SJSA1 (cell line): Measurements from ENCODE around the gene COBL. TPM values are rescaled to one million over a fixed set of nuclear protein-coding genes. Genes with fewer than 3 reads are reported as not detected.

ENCODE experiments used
- DNase-seq, 2 experiments: peaks; one replicate each; pipeline ENCODE4 v3.0.0-alpha.2; 2015 to 2020; ENCODE audit warnings: low spot score in 2 of 2, low read depth in 1 of 2
- H3K27ac ChIP-seq: fragments of 250-450 bp; sonication (Bioruptor Pico); 2 replicates; pipeline ENCODE4 v1.5.1; 2020; ENCODE audit warnings: mild to moderate bottlenecking, moderate library complexity
- H3K27me3 ChIP-seq: fragments of 250-450 bp; sonication (Bioruptor Pico); replicated peaks from 2 replicates; pipeline ENCODE4 v1.5.1; 2020; ENCODE audit warnings: mild to moderate bottlenecking, moderate library complexity
- H3K36me3 ChIP-seq: fragments of 250-450 bp; sonication (Bioruptor Pico); 2 replicates; pipeline ENCODE4 v1.5.1; 2020; ENCODE audit warnings: mild to moderate bottlenecking
- H3K4me1 ChIP-seq: fragments of 250-450 bp; sonication (Bioruptor Pico); replicated peaks from 2 replicates; pipeline ENCODE4 v1.6.1; 2021; ENCODE audit warnings: mild to moderate bottlenecking
- H3K4me3 ChIP-seq: fragments of 250-450 bp; sonication (Bioruptor Pico); 2 replicates; pipeline ENCODE4 v1.5.1; 2020; ENCODE audit warnings: mild to moderate bottlenecking
- H3K9me3 ChIP-seq: fragments of 250-450 bp; sonication (Bioruptor Pico); replicated peaks from 2 replicates; pipeline ENCODE4 v1.5.1; 2020; ENCODE audit warnings: mild to moderate bottlenecking
- total RNA-seq: library from RNA; depleted of rRNA; stranded (reverse); fragments of >200 nt; shearing (Covaris generic); gene quantifications from 2 replicates; pipeline ENCODE4 v1.2.3, GENCODE V29; 2014

Gene COBL
- total RNA-seq, 1 experiment from 2014 or later: not detected

DNA sequence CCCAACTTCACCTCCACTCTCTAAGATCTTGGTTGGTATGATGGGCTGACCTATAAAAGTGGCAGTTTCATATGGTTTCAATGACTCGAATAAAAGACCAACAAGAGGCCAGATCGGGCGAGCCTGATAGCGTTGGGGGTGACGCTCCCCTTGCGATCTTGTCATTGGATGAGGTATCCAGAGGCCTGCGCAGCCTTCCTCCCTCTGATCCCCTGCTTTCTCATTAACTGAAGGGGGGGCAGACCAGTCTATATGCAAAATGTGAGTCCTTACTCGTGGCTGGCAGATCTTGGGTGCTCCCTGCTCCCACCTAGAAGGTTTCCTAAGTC lies 937 bp upstream of the COBL start:
- no peaks in the 10 kb centered on the region for H3K4me1 ChIP-seq
- no peaks in the 10 kb centered on the region for H3K9me3 ChIP-seq
- H3K36me3 ChIP-seq: no peaks in the 10 kb centered on the region
- H3K4me3 ChIP-seq: no peak overlapping the region
- peaks cover 17% of the 10 kb centered on the region for H3K27me3 ChIP-seq
- H3K27ac ChIP-seq: no peak overlapping the region
- no peak for DNase-seq

DNA sequence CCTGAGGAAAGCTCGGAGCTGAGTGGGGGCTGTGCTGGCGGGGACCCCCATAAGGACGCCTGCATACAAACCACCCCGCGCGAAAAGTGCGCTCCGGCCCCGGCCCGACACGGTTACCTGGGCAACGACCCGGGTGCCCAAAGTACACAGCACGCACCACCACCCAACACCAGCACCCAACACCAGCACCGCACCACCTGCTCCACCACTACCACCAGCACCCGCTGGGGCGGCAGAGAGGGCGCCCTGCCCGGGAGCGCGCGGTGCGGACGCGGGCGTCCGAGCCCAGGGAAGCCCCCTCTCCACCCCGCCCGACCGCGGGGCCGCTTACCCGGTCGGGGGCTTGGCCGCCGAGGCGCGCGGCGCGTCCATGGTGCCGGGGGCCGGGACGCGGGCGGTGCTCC lies 345 bp downstream of the COBL start:
- Histone ChIP-seq H3K36me3 (no peaks in the 10 kb centered on the region), H3K4me1 (no peaks in the 10 kb centered on the region), H3K9me3 (no peaks in the 10 kb centered on the region), H3K27ac (no peak overlapping the region), H3K27me3 (peaks cover 17% of the 10 kb centered on the region), H3K4me3 (no peak overlapping the region)
- DNase-seq: no peak

DNA sequence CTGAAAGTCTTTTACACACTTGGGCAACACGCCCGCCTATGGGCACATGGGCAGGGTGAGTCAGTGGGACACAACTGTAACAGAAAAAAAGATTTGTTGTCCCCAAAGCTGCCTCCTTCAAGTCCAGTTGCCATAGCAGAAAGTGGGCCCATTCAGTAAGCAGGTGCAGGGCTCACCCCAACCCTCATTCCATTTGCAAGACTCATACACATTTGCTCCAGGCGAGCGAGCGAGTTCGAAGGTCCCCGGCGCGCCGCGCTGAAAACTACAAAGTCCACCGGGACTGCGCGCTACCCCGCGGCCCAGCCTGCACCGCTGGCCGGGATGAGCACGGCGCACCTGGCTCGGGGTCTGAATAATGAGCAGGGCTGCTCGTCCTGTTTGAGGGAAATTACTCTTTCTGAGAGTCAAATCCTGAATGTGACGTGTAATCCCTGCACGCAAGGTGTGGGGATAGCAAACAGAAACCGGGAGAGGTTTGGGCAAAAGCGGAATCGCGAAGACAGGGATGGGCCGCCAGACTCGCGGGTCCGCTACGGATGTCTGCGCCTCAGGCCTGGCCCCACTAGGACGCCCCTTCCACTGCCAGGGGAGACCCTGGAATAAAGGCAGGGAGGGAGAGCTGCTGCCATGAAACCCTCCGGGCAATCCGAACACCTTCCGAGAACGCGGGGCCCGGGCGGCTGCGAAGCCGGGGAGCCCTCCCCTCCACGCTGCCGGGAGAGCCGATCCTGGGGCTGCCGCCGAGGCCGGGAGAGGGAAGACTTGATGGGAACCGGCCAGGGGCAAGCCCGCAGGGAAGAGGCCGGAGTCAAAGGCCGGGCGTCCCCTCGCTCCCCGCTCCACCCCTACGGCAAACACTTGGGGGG lies 982 bp downstream of the COBL start:
- no peak overlapping the region for H3K4me3 ChIP-seq
- H3K9me3 ChIP-seq: no peaks in the 10 kb centered on the region
- H3K27me3 ChIP-seq: peaks cover 17% of the 10 kb centered on the region
- H3K4me1 ChIP-seq: no peaks in the 10 kb centered on the region
- no peak for DNase-seq
- no peaks in the 10 kb centered on the region for H3K36me3 ChIP-seq
- no peak overlapping the region for H3K27ac ChIP-seq

DNA sequence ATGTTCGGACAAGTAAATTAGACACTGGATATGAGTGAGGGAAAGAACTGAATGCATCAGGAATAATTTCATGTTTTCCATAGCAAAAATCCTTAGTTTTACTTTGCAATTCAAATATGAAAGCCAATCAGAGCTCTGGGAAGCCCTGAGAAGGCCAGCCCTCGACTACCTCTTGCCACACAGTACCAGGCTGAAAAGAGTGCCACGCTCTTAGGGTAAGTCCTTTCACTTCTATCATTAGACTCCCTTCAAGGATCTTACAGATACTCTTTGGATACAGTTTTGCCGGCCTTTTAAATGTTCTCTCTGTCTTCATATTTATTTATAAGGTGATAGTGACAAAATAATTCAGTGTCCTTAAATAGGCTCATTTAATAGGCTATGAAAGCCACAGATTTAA lies 1.9 kb downstream of the COBL start:
- no peak overlapping the region for H3K27ac ChIP-seq
- no peaks in the 10 kb centered on the region for H3K4me1 ChIP-seq
- H3K27me3 ChIP-seq: peaks cover 17% of the 10 kb centered on the region
- H3K36me3 ChIP-seq: no peaks in the 10 kb centered on the region
- H3K4me3 ChIP-seq: no peak overlapping the region
- DNase-seq: no peak
- H3K9me3 ChIP-seq: no peaks in the 10 kb centered on the region

DNA sequence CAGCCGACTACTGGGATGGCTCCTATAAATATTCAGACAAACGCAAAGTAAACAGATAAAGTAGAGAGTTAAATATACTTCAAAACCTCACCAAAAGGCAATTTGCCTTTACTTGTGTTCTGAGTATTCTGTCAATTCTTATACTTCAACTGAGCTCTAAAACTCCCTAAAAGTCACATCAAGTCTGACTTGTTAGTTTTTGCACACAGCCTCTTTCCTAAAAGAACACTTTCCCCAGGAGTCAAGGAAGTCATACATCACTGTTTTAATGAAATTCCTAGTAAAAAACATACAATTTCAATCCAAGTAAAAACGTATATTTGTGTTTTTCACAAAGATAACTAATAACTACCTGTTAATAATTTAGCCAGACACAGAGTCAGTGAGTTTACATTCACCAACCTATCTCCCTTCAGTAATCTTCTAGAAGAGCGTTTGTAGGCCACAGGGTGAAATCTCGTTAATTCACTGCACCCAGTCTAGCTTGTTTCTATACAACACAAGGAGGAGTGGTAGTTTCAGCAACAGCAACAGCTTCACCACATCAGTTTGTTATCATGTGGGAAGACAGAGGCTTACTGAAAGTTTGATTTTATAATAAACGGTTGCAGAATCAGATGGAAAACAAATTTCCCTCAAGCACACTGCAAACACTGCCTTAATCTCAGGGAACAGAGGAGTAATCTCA lies 2.7 kb downstream of the COBL start:
- Histone ChIP-seq H3K27me3 (peaks cover 17% of the 10 kb centered on the region), H3K27ac (no peak overlapping the region), H3K4me3 (no peak overlapping the region), H3K4me1 (no peaks in the 10 kb centered on the region), H3K9me3 (no peaks in the 10 kb centered on the region), H3K36me3 (no peaks in the 10 kb centered on the region)
- DNase-seq: no peak

DNA sequence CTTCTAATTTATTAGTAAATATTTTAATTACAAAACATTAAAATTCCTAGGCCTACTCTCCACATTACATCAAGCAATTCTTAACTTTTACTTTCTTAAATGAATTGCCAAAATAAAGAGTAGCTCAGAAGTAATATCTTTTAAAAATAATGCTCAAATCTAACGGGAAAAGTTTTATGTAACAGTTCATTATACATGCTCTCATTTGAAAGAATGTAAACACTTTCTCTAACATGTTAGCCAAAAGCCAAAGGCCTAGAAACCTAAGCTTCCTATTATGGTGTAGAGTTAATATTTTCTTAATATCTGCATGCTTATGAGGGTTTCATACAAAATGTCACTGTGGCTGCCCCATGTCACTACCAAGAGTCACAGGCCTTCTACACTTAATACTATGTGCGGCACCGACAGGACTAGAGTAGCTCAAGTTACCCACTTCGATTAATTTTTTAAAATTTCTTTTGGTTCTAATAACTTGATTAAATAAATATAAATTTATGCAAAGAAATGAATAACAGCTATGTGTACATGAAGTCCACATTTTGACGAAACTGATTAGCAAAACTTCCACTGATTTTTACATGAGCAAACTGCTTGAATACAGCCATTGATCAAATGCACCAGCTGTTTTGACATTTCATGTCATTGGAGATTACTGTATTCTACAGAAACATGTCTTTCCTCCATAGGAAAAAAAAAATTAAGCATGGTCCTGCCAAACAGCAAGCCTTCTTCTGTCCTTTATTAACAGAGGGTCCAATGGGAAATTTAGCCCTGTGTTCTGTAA lies 3.5 kb downstream of the COBL start:
- Histone ChIP-seq H3K27me3 (peaks cover 17% of the 10 kb centered on the region), H3K4me1 (no peaks in the 10 kb centered on the region), H3K9me3 (no peaks in the 10 kb centered on the region), H3K36me3 (no peaks in the 10 kb centered on the region), H3K4me3 (no peak overlapping the region), H3K27ac (no peak overlapping the region)
- DNase-seq: no peak

GRCh38 chr7:51311166-51311565 lies 5.4 kb downstream of the COBL start:
- no peak overlapping the region for H3K4me3 ChIP-seq

GRCh38 chr7:51310131-51310583 lies 6.5 kb downstream of the COBL start:
- Histone ChIP-seq H3K36me3 (no peaks in the 10 kb centered on the region), H3K27me3 (peaks cover 4% of the 10 kb centered on the region; the same call in 1 of the 2 replicates), H3K9me3 (no peaks in the 10 kb centered on the region), H3K4me3 (no peak overlapping the region), H3K27ac (no peak overlapping the region), H3K4me1 (no peaks in the 10 kb centered on the region)
- no peak for DNase-seq

More at GRCh38 chr7:51311166-51311565, 5.4 kb downstream of the COBL start:
- H3K36me3 ChIP-seq: no peaks in the 10 kb centered on the region
- no peak for DNase-seq
- H3K9me3 ChIP-seq: no peaks in the 10 kb centered on the region
- H3K27me3 ChIP-seq: peaks cover 14% of the 10 kb centered on the region
- H3K4me1 ChIP-seq: no peaks in the 10 kb centered on the region
- no peak overlapping the region for H3K27ac ChIP-seq

DNA sequence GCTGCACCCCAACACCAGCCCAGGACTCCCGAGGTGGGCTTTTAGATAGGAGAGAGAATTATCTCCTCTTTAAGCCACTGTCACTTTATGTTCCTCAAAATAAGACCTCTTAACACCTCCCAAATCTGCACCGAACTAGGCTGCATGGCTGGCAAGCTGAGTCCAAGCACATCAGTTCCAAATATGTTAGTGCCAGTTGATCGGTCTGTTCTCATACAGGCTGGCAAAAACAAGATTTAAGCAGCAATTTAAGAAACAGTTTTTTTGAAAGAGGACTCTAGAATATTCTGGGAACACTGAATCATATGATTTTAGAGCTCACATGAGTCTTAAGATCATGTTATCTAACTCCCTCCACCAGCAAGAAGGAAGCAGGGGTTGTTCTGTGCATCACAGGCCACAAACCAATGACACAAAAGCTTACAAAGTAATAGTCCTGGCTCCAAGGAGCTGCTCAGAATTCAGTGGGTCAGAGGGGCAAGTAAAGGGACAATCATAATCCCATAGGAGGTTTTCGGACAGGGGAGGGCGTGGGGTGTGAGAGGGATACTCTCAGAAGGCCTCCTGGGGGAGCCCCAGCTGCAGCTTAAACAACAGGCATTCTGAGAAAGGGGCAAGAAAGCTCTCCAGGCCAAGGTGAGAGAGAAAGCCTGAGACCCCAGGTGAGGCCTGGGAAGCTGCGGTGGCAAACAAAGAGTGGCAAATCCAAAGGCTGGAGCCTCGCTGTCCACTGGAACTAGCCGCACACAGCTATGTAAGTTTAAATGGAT lies 7.1 kb downstream of the COBL start:
- no peak for DNase-seq
- Histone ChIP-seq H3K4me3 (no peak overlapping the region), H3K36me3 (no peaks in the 10 kb centered on the region), H3K27me3 (peaks cover 4% of the 10 kb centered on the region; the same call in 1 of the 2 replicates), H3K27ac (no peak overlapping the region), H3K4me1 (no peaks in the 10 kb centered on the region), H3K9me3 (no peaks in the 10 kb centered on the region)

DNA sequence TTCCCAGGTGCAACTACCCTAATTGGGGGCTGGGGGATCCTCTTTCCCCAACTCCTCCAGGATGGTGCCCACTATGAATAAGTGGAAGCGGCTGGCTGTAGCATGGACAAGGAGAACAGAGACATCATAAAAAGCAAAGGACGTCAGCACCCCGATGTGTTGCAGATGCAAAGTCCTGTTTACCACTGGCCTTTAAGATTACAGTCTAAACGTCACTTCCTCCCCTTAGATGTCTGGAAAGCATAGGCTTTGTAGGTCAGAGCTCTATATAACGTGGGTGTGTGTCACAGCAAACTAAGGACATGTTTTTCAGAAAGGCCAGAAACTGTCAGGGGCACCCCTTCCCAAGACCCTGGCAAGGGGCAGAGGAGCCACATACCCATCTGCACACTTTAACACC lies 7.9 kb downstream of the COBL start:
- no peaks in the 10 kb centered on the region for H3K36me3 ChIP-seq
- H3K27me3 ChIP-seq: no peaks in the 10 kb centered on the region
- no peaks in the 10 kb centered on the region for H3K9me3 ChIP-seq
- no peaks in the 10 kb centered on the region for H3K4me1 ChIP-seq
- H3K4me3 ChIP-seq: no peak overlapping the region
- DNase-seq: no peak
- no peak overlapping the region for H3K27ac ChIP-seq

DNA sequence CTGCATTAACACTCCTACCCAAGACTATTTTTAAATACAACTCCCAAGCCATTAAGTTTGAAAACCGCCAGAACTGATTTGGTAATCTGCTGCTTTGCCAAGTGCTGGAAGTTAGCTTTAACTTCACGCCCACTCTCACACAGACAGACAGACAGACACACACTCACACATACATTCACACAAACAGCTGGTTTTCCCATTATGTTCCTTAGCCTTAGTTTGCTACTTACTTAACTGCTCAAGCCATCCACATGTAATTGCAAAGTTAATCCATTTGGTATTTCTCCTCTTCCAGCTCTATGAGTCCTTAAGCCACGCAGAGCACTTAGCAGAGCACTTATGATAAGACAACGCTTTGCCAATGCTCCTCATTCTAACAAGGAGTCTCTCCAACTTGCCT lies 8.3 kb downstream of the COBL start:
- Histone ChIP-seq H3K4me1 (no peaks in the 10 kb centered on the region), H3K36me3 (no peaks in the 10 kb centered on the region), H3K27me3 (no peaks in the 10 kb centered on the region), H3K4me3 (no peak overlapping the region), H3K9me3 (no peaks in the 10 kb centered on the region), H3K27ac (no peak overlapping the region)
- no peak for DNase-seq

- no peak overlapping the region for H3K4me3 ChIP-seq
- no peaks in the 10 kb centered on the region for H3K36me3 ChIP-seq
- no peaks in the 10 kb centered on the region for H3K27me3 ChIP-seq
- H3K9me3 ChIP-seq: no peaks in the 10 kb centered on the region
- DNase-seq: no peak
- H3K27ac ChIP-seq: no peak overlapping the region
- H3K4me1 ChIP-seq: no peaks in the 10 kb centered on the region
These were observed 8.9 kb downstream of the COBL start for GRCh38 chr7:51307651-51308210.

DNA sequence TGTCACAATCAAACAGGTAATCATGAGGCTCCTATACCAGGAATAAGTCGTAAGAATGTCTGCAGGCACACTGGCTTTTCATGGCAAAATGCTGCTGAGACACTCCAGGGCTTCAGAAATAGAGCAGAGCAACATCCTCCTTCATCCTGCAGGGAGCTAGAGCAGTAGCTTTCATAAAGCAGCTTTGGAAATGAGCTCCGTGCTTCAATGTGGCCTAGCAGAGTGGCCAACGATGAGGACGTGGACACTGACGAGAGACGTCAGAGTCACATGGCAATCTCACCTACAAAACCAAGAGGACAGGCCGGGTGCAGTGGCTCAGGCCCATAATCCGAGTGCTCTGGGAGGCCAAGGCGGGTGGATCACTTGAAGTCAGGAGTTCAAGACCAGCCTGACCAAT lies 9.8 kb downstream of the COBL start:
- no peak overlapping the region for H3K27ac ChIP-seq
- H3K4me1 ChIP-seq: no peaks in the 10 kb centered on the region
- no peak overlapping the region for H3K4me3 ChIP-seq
- H3K9me3 ChIP-seq: no peaks in the 10 kb centered on the region
- H3K27me3 ChIP-seq: no peaks in the 10 kb centered on the region
- no peak for DNase-seq
- no peaks in the 10 kb centered on the region for H3K36me3 ChIP-seq
